HepG2 (cell line): ENCODE data around the gene DGCR8. TPM values are rescaled to one million over a fixed set of nuclear protein-coding genes. Genes with fewer than 3 reads are reported as not detected.
A peak's percentile ranks its signal among the peaks of the same experiment; 100 is the strongest.

Source experiments
- ARID4A ChIP-seq: sonication (generic); formaldehyde crosslinking; IDR thresholded peaks from 2 replicates; pipeline ENCODE4 v1.5.0; 2020; ENCODE audit warnings: mild to moderate bottlenecking, missing genetic modification reagents, borderline replicate concordance
- CTCF ChIP-seq: sonication (generic); formaldehyde crosslinking; IDR thresholded peaks from 2 replicates; pipeline ENCODE4 v1.5.0; 2020; ENCODE audit warnings: mild to moderate bottlenecking, missing genetic modification reagents, moderate library complexity
- HMGA1 ChIP-seq: sonication (generic); formaldehyde crosslinking; conservative IDR thresholded peaks from 2 replicates; pipeline ENCODE4 v1.4.0; 2020; ENCODE audit warnings: missing genetic modification reagents
- HNRNPUL1 ChIP-seq: fragments of 200-400 bp; formaldehyde crosslinking; IDR thresholded peaks from 2 replicates; pipeline ENCODE4 v1.6.1; 2017; ENCODE audit warnings: low read depth, mild to moderate bottlenecking, low read length, moderate library complexity
- KLF16 ChIP-seq, 2 experiments: sonication (generic) in 1 of 2; formaldehyde crosslinking in 1 of 2; IDR thresholded peaks; 2 replicates each; pipeline versions ENCODE4 v1.6.1 to v1.8.0; 2016 to 2023; ENCODE audit warnings: missing genetic modification reagents in 2 of 2, missing compliant biosample characterization in 1 of 2
- PAXIP1 ChIP-seq: sonication (generic); formaldehyde crosslinking; conservative IDR thresholded peaks from 2 replicates; pipeline ENCODE4 v1.4.0; 2020; ENCODE audit warnings: mild to moderate bottlenecking, missing genetic modification reagents, moderate library complexity
- PRMT3 ChIP-seq: sonication (generic); formaldehyde crosslinking; IDR thresholded peaks from 2 replicates; pipeline ENCODE4 v1.8.1; 2022; ENCODE audit warnings: low read depth, mild to moderate bottlenecking, moderate library complexity, missing genetic modification reagents, borderline replicate concordance
- SIN3A ChIP-seq: IDR thresholded peaks from 2 replicates; pipeline ENCODE4 v1.6.1; 2011; ENCODE audit warnings: low read depth, mild to moderate bottlenecking, control low read depth, low read length, borderline replicate concordance
- YY1 ChIP-seq: IDR thresholded peaks from 2 replicates; pipeline ENCODE4 v1.6.1; 2011; ENCODE audit warnings: low read length, low read depth, moderate library complexity, mild to moderate bottlenecking; ENCODE audit not compliant: insufficient read depth, insufficient replicate concordance
- ZBTB25 ChIP-seq: IDR thresholded peaks from 2 replicates; pipeline ENCODE4 v1.6.1; 2018; ENCODE audit warnings: missing genetic modification reagents
- ZFP62 ChIP-seq: sonication (generic); formaldehyde crosslinking; IDR thresholded peaks from 2 replicates; pipeline ENCODE4 v1.4.0; 2020; ENCODE audit warnings: missing genetic modification reagents
- ZNF503 ChIP-seq: sonication (generic); formaldehyde crosslinking; IDR thresholded peaks from 2 replicates; pipeline ENCODE4 v1.4.0; 2020; ENCODE audit warnings: missing genetic modification reagents
- ZNF543 ChIP-seq: sonication (generic); formaldehyde crosslinking; IDR thresholded peaks from 2 replicates; pipeline ENCODE4 v1.4.0; 2020; ENCODE audit warnings: mild to moderate bottlenecking, missing genetic modification reagents
- polyA plus RNA-seq, 8 experiments: library from polyadenylated mRNA; depleted of rRNA in 3 of 8; stranded (reverse) in 7 of 8; unstranded in 1 of 8; fragments of >200 nt; fragmentation: Illumina TruSeq in 4 of 8; extraction: Trizol in 4 of 8; gene quantifications; 2 replicates each; pipeline versions ENCODE4 v1.2.1 to v1.2.3, GENCODE V29; 2011 to 2016; ENCODE audit warnings: low read depth in 4 of 8, missing spikeins in 1 of 8, mixed read lengths in 1 of 8; ENCODE audit not compliant: insufficient read depth in 1 of 8
- total RNA-seq, 5 experiments: library from RNA; depleted of rRNA; stranded (reverse); fragments of >200 nt; fragmentation: Illumina TruSeq; extraction: Trizol; gene quantifications; 2 replicates each; pipeline ENCODE4 v1.2.3, GENCODE V29; 2016; ENCODE audit warnings: low read depth in 1 of 5

DGCR8 gene
- total and polyA plus RNA-seq, 2 of the 13 experiments (the other 11 are each of a cell fraction or from before 2014, with no cell fraction given) = 10.2 to 23.2 TPM

GRCh38 chr22:20084547-20085413 is 4.7 kb downstream of the DGCR8 start (continued):
- no peak for TF ChIP-seq PAXIP1 (CRISPR knock-in tag)
- peak; percentile 73; the same call in 1 of the 2 replicates for TF ChIP-seq ARID4A (CRISPR knock-in tag)
- TF ChIP-seq HMGA1 (CRISPR knock-in tag) = no peak
- TF ChIP-seq CTCF (CRISPR knock-in tag) = peak; percentile 77
- TF ChIP-seq ZBTB25 (CRISPR knock-in tag) = no peak
- no peak for TF ChIP-seq ZFP62 (CRISPR knock-in tag)
- TF ChIP-seq ZNF543 = no peak
- no peak for TF ChIP-seq KLF16 (CRISPR knock-in tag; IDR thresholded peaks at IDR 0.05)
- no peak for TF ChIP-seq HNRNPUL1
- TF ChIP-seq SIN3A = peak; percentile 47; the same call in 1 of the 2 replicates
- no peak for TF ChIP-seq ZNF503 (CRISPR knock-in tag)
- TF ChIP-seq PRMT3 (CRISPR knock-in tag) = no peak
- no peak for TF ChIP-seq YY1
